SU-DHL-6 (cell line): ENCODE results near the gene SLC4A1.

Experiments
- CTCF ChIP-seq: fragments of 200-600 bp; sonication (generic); IDR thresholded peaks from one replicate; pipeline ENCODE4 v1.5.1; 2017; ENCODE audit warnings: antibody characterized with exemption, mild to moderate bottlenecking, low read length, moderate library complexity; ENCODE audit not compliant: insufficient read depth, poor library complexity, severe bottlenecking
- EZH2phosphoT487 ChIP-seq: fragments of 200-600 bp; sonication (generic), shearing (Covaris generic); conservative IDR thresholded peaks from 2 replicates; pipeline ENCODE4 v1.6.1; 2018; ENCODE audit warnings: mild to moderate bottlenecking, antibody characterized with exemption, low read length, moderate library complexity, mixed read lengths

- TF ChIP-seq CTCF (no peak), EZH2phosphoT487 (no peak)
Measured at GRCh38 chr17:44214896-44215295, 53.0 kb downstream of the SLC4A1 start.
